Hematopoietic multipotent progenitor cell (in vitro differentiated cells): ENCODE data around the gene VDR. TPM values are rescaled to one million over a fixed set of nuclear protein-coding genes. Genes with fewer than 3 reads are reported as not detected.

Experiments used
- DNase-seq, 3 donors: peaks; one replicate each; pipeline ENCODE4 v3.0.0-alpha.2; 2011 to 2015; ENCODE audit warnings: low read depth in 2 of 3, low spot score in 2 of 3
- total RNA-seq: library from RNA; depleted of rRNA; stranded (reverse); fragments of >200 nt; gene quantifications from one replicate; pipeline ENCODE4 v1.2.3, GENCODE V29; 2012

The VDR gene
- total RNA-seq, 1 donor, result 1.1 TPM

GRCh38 chr12:47801170-47801903, 103.5 kb downstream of the VDR start:
- DNase-seq, result no peak

DNA sequence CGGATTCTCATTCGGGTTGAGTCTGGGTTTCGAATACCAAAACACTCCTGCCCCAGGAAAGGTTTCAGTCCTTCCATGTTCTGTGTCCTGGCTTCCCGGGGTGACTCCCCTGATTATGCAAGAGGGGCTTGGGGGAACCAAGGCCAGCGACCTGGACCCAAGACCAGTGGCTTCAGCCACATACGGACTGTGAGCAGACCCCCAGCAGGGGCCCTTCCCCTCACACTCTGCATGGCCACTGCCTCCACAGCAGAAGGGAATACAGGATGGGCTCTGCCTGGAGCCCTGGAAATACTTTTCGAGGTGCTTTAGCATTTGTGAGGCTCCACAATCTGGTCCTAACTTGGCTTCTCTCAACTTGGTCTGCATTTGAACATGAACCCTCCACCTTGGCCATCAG, 104.2 kb downstream of the VDR start:
- DNase-seq, result no peak

DNA sequence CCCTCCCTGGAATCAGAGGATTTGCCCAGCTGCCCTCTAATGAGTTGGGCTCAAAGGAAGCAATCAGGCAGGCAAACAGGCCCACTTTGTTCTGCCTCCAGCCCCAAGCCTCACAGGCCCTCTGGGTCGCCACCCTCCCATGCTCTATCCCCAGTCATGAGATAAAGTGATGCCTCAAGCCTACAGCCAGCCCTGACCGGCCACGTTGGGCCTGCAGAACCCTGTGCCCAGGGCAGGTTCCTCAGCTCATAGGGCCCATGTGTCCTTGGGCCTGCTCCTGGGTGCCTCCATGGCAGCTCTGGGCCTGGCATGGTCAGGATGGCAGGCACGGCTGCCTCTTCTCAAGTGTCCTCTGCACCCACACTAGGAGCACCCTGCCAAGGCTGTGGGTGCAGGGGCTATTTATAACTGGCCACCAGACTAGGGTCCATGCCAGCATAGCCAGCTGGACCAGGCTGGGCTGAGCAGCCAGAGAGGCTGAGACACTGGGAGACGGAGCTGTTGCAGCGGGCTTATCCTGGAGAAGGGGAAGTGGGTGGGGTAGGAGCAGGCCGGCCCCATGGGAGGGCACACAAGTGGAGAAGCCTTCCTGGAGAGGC, 105.3 kb downstream of the VDR start:
- DNase-seq, result no peak

DNA sequence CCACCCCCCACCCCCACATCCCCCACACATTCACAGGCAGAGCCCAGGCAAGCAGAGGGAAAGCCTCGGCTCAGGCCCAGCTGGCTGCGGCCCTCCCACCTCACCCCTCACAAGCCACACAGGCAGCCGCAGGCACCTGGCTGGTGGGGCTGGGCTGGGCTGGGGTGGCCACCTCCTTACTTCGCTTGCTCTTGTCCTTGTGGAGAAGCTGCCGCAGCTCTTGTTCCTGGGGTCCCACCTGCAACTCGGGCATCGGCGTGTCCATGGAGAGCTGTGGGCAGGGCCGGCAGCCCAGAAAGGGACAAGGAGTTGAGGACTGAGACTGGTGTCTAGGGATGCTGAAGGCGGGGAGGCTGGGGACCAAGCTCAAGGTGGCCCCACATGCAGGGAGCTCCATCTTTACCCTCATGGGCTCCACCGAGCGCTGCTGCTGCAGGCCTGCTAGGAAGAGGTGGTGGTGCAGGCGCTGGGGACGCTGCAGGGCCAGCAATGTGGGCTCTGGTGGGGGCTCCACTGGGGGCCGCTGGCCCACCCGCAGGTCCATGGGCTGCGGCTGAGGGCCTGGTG, 106.3 kb downstream of the VDR start:
- no peak for DNase-seq

- peak in 1 of 3 donors; percentile 55 for DNase-seq
Observed at GRCh38 chr12:47797441-47797840, 107.4 kb downstream of the VDR start.

GRCh38 chr12:47795814-47796411, 108.9 kb downstream of the VDR start:
- no peak for DNase-seq

DNA sequence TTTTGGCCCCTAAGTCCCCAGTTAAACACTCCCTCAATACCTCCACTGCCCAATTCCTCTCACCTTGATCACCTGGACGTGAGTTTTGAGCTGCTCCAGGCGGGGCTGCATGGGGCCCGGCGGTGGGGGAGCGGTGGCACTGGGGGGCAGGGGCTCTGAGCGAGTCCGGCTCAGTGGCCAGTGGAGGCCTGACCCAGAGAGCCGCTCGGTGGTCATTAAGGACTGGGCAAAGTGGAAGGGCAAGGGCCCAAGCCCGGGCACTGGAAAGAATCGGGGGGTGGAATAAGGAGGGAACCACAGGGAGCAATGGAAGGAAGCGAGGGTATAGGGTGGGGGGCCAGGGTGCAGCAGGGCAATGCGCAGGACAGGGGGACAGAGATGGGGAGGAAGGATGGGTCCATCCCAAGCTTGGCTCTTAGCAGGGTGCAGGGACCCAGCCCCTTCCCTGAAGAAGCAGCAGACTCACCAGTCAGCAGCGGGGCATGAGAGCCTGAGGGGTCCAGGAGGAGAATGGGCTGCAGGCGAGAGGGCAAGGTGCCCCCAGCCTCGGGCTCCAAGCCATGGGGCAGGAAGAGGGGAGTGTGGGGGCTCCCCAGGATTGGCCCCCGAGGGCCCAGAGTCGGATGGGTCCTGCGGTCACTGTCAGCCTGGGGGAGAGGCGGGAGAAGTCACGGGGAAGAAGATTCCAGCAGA, 109.5 kb downstream of the VDR start:
- DNase-seq, result no peak

DNA sequence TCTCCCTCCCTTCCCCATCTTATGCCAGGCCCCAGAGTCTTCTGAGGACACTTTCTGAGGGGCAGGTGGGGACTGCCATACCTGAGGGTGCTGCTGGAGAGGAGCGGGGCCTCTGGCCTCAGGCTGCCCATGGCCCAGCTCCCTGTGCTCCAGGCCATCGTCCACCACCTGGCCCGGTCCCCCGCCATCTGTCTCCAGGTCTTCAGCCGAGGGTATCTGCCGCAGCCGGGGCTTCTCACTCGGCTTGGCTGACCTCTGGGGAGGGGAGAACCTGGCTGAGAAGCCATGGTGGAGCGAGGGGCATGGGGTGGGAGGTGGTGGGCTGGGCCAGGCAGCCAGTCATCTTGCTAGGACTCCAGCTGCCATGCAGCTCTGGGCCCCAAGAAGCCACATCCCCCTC, 110.1 kb downstream of the VDR start:
- DNase-seq, result no peak

- no peak for DNase-seq
Observed at GRCh38 chr12:47793015-47793681, 111.6 kb downstream of the VDR start.

DNA sequence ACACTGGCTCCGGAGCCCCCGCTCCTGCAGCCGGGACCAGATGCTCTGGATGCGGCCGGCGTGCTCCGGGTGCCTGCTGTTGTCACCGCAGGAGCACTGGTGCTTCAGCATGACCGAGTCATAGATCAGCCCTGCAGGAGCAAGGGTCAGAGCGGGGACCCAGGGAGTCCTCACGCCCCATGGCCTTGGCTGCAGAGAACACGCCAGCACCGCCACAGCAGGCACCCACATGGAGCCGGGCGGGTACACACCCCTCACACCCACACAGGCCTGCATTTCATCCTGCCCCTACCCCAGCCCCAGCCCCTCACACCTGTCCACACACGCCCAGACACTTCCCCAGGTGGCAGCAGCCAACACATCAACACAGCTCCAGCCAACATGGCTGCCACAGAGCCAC, 112.9 kb downstream of the VDR start:
- DNase-seq, result no peak

Other genes starting within 250 kb of the VDR start
- gene RPAP3, start 199.0 kb downstream of the VDR start, total RNA-seq, result 3.5 TPM
- 0.27 TPM for gene ENDOU, start 179.5 kb downstream of the VDR start, total RNA-seq
- gene RAPGEF3, start 146.1 kb downstream of the VDR start, total RNA-seq, result 15.6 TPM
- gene SLC48A1, start 131.8 kb downstream of the VDR start, total RNA-seq, result 35.8 TPM
- 92.1 TPM for gene HDAC7, start 85.1 kb downstream of the VDR start, total RNA-seq
- gene TMEM106C, start 58.6 kb upstream of the VDR start, total RNA-seq, result 40.7 TPM
- gene COL2A1, start 99.5 kb upstream of the VDR start, total RNA-seq, result 0.27 TPM
- gene SENP1, start 201.1 kb upstream of the VDR start, total RNA-seq, result 15.9 TPM
- 22.4 TPM for gene PFKM, start 214.4 kb upstream of the VDR start, total RNA-seq